H1 (cell line): Measurements from ENCODE around the gene IQGAP1. TPM values are rescaled to one million over a fixed set of nuclear protein-coding genes. Genes with fewer than 3 reads are reported as not detected.

Experiments used
- CEBPB ChIP-seq: IDR thresholded peaks from 2 replicates; pipeline ENCODE4 v1.6.1; 2012; ENCODE audit warnings: low read depth, low read length
- CTBP2 ChIP-seq: IDR thresholded peaks from 2 replicates; pipeline ENCODE4 v1.7.0; 2011; ENCODE audit warnings: borderline replicate concordance, mild to moderate bottlenecking, moderate library complexity, mixed read lengths, low read length; ENCODE audit not compliant: insufficient read depth, insufficient read length
- HDAC2 ChIP-seq, 2 experiments: fragments of 300-600 bp in 1 of 2; sonication (generic) in 1 of 2; IDR thresholded peaks; 2 replicates each; pipeline ENCODE4 v1.6.1; 2011 to 2012; ENCODE audit warnings: low read depth in 2 of 2, low read length in 2 of 2, mild to moderate bottlenecking in 2 of 2, moderate library complexity in 2 of 2, borderline replicate concordance in 1 of 2, inconsistent platforms in 1 of 2
- RNF2 ChIP-seq: fragments of 200-900, 300-1000 bp; sonication (generic); IDR thresholded peaks from 2 replicates; pipeline ENCODE4 v1.7.1; 2016; ENCODE audit warnings: borderline replicate concordance, low read depth, mild to moderate bottlenecking, antibody characterized with exemption, low read length; ENCODE audit not compliant: poor library complexity, severe bottlenecking; ENCODE audit errors: missing control alignments
- SIX5 ChIP-seq: IDR thresholded peaks from 2 replicates; pipeline ENCODE4 v1.6.1; 2011; ENCODE audit warnings: mild to moderate bottlenecking, low read depth, low read length
- SP2 ChIP-seq: IDR thresholded peaks from 2 replicates; pipeline ENCODE4 v1.6.1; 2012; ENCODE audit warnings: mild to moderate bottlenecking, low read length, inconsistent platforms
- polyA plus RNA-seq, 7 experiments: library from polyadenylated mRNA; depleted of rRNA in 3 of 7; stranded (reverse) in 5 of 7; unstranded in 2 of 7; fragments of >200 nt in 5 of 7; fragments of 200-250 nt in 2 of 7; gene quantifications; 1 replicate in 5 of 7; 2 replicates in 1 of 7; 4 replicates in 1 of 7; pipeline versions ENCODE4 v1.2.1 to v1.2.3, GENCODE V29; 2011 to 2013; ENCODE audit warnings: missing spikeins in 2 of 7, mixed read lengths in 2 of 7
- total RNA-seq: library from RNA; stranded (reverse); fragmentation: NEBNext Ultra II Directional; extraction: Animal tissue kit (Norgen Biotek cat#: 25700); gene quantifications from 2 replicates; pipeline ENCODE4 v1.2.1, GENCODE V29; 2021
- TF ChIP-seq, protein P1 (sequence below): fragments of 300-600 bp; sonication (generic); IDR thresholded peaks from 2 replicates; pipeline ENCODE4 v1.7.1; 2012; ENCODE audit warnings: low read length, moderate library complexity, mild to moderate bottlenecking, inconsistent platforms; ENCODE audit not compliant: insufficient replicate concordance

IQGAP1 gene
- total and polyA plus RNA-seq, 2 of the 8 experiments (the other 6 are each of a cell fraction or from before 2014, with no cell fraction given): 56.0 to 138 TPM

GRCh38 chr15:90493647-90494046, 105.6 kb downstream of the IQGAP1 start (continued):
- TF ChIP-seq, protein P1, sequence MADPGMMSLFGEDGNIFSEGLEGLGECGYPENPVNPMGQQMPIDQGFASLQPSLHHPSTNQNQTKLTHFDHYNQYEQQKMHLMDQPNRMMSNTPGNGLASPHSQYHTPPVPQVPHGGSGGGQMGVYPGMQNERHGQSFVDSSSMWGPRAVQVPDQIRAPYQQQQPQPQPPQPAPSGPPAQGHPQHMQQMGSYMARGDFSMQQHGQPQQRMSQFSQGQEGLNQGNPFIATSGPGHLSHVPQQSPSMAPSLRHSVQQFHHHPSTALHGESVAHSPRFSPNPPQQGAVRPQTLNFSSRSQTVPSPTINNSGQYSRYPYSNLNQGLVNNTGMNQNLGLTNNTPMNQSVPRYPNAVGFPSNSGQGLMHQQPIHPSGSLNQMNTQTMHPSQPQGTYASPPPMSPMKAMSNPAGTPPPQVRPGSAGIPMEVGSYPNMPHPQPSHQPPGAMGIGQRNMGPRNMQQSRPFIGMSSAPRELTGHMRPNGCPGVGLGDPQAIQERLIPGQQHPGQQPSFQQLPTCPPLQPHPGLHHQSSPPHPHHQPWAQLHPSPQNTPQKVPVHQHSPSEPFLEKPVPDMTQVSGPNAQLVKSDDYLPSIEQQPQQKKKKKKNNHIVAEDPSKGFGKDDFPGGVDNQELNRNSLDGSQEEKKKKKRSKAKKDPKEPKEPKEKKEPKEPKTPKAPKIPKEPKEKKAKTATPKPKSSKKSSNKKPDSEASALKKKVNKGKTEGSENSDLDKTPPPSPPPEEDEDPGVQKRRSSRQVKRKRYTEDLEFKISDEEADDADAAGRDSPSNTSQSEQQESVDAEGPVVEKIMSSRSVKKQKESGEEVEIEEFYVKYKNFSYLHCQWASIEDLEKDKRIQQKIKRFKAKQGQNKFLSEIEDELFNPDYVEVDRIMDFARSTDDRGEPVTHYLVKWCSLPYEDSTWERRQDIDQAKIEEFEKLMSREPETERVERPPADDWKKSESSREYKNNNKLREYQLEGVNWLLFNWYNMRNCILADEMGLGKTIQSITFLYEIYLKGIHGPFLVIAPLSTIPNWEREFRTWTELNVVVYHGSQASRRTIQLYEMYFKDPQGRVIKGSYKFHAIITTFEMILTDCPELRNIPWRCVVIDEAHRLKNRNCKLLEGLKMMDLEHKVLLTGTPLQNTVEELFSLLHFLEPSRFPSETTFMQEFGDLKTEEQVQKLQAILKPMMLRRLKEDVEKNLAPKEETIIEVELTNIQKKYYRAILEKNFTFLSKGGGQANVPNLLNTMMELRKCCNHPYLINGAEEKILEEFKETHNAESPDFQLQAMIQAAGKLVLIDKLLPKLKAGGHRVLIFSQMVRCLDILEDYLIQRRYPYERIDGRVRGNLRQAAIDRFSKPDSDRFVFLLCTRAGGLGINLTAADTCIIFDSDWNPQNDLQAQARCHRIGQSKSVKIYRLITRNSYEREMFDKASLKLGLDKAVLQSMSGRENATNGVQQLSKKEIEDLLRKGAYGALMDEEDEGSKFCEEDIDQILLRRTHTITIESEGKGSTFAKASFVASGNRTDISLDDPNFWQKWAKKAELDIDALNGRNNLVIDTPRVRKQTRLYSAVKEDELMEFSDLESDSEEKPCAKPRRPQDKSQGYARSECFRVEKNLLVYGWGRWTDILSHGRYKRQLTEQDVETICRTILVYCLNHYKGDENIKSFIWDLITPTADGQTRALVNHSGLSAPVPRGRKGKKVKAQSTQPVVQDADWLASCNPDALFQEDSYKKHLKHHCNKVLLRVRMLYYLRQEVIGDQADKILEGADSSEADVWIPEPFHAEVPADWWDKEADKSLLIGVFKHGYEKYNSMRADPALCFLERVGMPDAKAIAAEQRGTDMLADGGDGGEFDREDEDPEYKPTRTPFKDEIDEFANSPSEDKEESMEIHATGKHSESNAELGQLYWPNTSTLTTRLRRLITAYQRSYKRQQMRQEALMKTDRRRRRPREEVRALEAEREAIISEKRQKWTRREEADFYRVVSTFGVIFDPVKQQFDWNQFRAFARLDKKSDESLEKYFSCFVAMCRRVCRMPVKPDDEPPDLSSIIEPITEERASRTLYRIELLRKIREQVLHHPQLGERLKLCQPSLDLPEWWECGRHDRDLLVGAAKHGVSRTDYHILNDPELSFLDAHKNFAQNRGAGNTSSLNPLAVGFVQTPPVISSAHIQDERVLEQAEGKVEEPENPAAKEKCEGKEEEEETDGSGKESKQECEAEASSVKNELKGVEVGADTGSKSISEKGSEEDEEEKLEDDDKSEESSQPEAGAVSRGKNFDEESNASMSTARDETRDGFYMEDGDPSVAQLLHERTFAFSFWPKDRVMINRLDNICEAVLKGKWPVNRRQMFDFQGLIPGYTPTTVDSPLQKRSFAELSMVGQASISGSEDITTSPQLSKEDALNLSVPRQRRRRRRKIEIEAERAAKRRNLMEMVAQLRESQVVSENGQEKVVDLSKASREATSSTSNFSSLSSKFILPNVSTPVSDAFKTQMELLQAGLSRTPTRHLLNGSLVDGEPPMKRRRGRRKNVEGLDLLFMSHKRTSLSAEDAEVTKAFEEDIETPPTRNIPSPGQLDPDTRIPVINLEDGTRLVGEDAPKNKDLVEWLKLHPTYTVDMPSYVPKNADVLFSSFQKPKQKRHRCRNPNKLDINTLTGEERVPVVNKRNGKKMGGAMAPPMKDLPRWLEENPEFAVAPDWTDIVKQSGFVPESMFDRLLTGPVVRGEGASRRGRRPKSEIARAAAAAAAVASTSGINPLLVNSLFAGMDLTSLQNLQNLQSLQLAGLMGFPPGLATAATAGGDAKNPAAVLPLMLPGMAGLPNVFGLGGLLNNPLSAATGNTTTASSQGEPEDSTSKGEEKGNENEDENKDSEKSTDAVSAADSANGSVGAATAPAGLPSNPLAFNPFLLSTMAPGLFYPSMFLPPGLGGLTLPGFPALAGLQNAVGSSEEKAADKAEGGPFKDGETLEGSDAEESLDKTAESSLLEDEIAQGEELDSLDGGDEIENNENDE: no peak
- TF ChIP-seq CTBP2: no peak
- TF ChIP-seq RNF2: no peak
- TF ChIP-seq SIX5: no peak
- no peak for TF ChIP-seq CEBPB
- no peak for TF ChIP-seq SP2
- TF ChIP-seq HDAC2 (IDR thresholded peaks at IDR 0.05; ENCODE audit: borderline replicate concordance in 1 of 2, low read depth in 2 of 2, low read length in 2 of 2): no peak
